Keratinocyte (primary cell): ENCODE measurements around the gene DIAPH3.

ENCODE experiments used
- CTCF ChIP-seq, 3 experiments: IDR thresholded peaks in 1 of 3; conservative IDR thresholded peaks in 1 of 3; optimal IDR thresholded peaks in 1 of 3; 2 replicates in 2 of 3; 3 replicates in 1 of 3; pipeline versions ENCODE3 to v1.5.1; 2011; ENCODE audit warnings: low read length in 3 of 3, mild to moderate bottlenecking in 3 of 3, moderate library complexity in 2 of 3, control low read depth in 1 of 3, inconsistent platforms in 1 of 3; ENCODE audit not compliant: insufficient read depth in 2 of 3; ENCODE audit errors: extremely low read depth in 1 of 3
- EZH2 ChIP-seq: IDR thresholded peaks from one replicate; pipeline ENCODE4 v1.6.1; 2012; ENCODE audit warnings: inconsistent platforms, mild to moderate bottlenecking, low read length, moderate library complexity

- TF ChIP-seq CTCF (optimal IDR thresholded peaks at IDR 0.05 in 1 of 3, IDR thresholded peaks at IDR 0.05 in 1 of 3, conservative IDR thresholded peaks at IDR 0.05 in 1 of 3; ENCODE audit: extremely low read depth in 1 of 3, insufficient read depth in 2 of 3, low read length in 3 of 3) (no peak), EZH2 (no peak)
Measured at GRCh38 chr13:59653916-59654315, 509.8 kb downstream of the DIAPH3 start.
